Stimulated activated CD4-positive, alpha-beta T cell treated with anti-CD3 and anti-CD28 coated beads, Interleukin-1b, Interleukin-23, amount 100 ng/mL, for 4 hours (primary cell): ENCODE results near the gene MED25.
"Not testable (repeated sequence)": the region's sequence is repeated elsewhere in the genome, so short reads cannot be mapped to it uniquely, and the experiment has no call there.

Source experiments
- DNase-seq, 2 donors: peaks; one replicate each; pipeline ENCODE4 v3.0.0-alpha.2; 2020; ENCODE audit warnings: low read depth in 2 of 2

The MED25 gene

GRCh38 chr19:49816590-49816989 is 1.5 kb upstream of the MED25 start:
- DNase-seq, result no peak

GRCh38 chr19:49818649-49819370 is 721 bp downstream of the MED25 start:
- no peak for DNase-seq

GRCh38 chr19:49819452-49820115 is 1.5 kb downstream of the MED25 start:
- not testable (repeated sequence) for DNase-seq

GRCh38 chr19:49820125-49820524 is 2.0 kb downstream of the MED25 start:
- DNase-seq, result no peak

GRCh38 chr19:49823472-49823871 is 5.4 kb downstream of the MED25 start:
- no peak for DNase-seq

- no peak for DNase-seq
These were observed 6.6 kb downstream of the MED25 start for GRCh38 chr19:49824662-49825061.

- no peak for DNase-seq
These were observed 8.9 kb downstream of the MED25 start for GRCh38 chr19:49827034-49827433.

GRCh38 chr19:49829200-49829599 is 11.1 kb downstream of the MED25 start:
- DNase-seq, result no peak

- no peak for DNase-seq
These were observed 11.6 kb downstream of the MED25 start for GRCh38 chr19:49829721-49830120.

- no peak for DNase-seq
These were observed 12.7 kb downstream of the MED25 start for GRCh38 chr19:49830766-49831165.

GRCh38 chr19:49831592-49831991 is 13.5 kb downstream of the MED25 start:
- DNase-seq, result no peak

- DNase-seq, result no peak
These were observed 14.5 kb downstream of the MED25 start for GRCh38 chr19:49832556-49832955.

- DNase-seq, result no peak
These were observed 15.5 kb downstream of the MED25 start for GRCh38 chr19:49833599-49833998.

GRCh38 chr19:49835562-49835961 is 17.5 kb downstream of the MED25 start:
- no peak for DNase-seq

GRCh38 chr19:49836176-49837008 is 18.3 kb downstream of the MED25 start:
- no peak for DNase-seq

GRCh38 chr19:49837009-49837310 is 18.9 kb downstream of the MED25 start:
- DNase-seq, result no peak

GRCh38 chr19:49837425-49837824 is 19.3 kb downstream of the MED25 start:
- DNase-seq, result no peak

- no peak for DNase-seq
These were observed 20.9 kb downstream of the MED25 start for GRCh38 chr19:49838885-49839588.

GRCh38 chr19:49839713-49840112 is 21.6 kb downstream of the MED25 start:
- no peak for DNase-seq

GRCh38 chr19:49840321-49840720 is 22.2 kb downstream of the MED25 start:
- DNase-seq, result no peak

- DNase-seq, result no peak
These were observed 22.7 kb downstream of the MED25 start for GRCh38 chr19:49840736-49841249.

- DNase-seq, result no peak
These were observed 25.2 kb downstream of the MED25 start for GRCh38 chr19:49843265-49843664.
